H1 (cell line): Measurements from ENCODE around the gene TBKBP1. TPM values are rescaled to one million over a fixed set of nuclear protein-coding genes. Genes with fewer than 3 reads are reported as not detected.

Experiments
- CTCF ChIA-PET: fragments of 300-600 bp; sonication (Branson Sonifier 250); formaldehyde crosslinking; loops from one replicate; lab custom pipeline; 2021; ENCODE audit not compliant: partially characterized antibody; lab: Charles Lee
- POLR2A ChIA-PET: fragments of 300-600 bp; sonication (Branson Sonifier 250); formaldehyde crosslinking; loops from one replicate; lab custom pipeline; 2021; ENCODE audit warnings: inconsistent platforms; ENCODE audit not compliant: partially characterized antibody; lab: Charles Lee
- DNase-seq, 2 experiments: peaks; one replicate each; pipeline versions ENCODE4 v3.0.0 to v3.0.0-alpha.2; 2010 to 2022; ENCODE audit warnings: low spot score in 2 of 2, low read depth in 1 of 2, mixed read lengths in 1 of 2
- FAIRE-seq: peaks from 2 replicates; lab custom pipeline; 2011; peaks lifted over from hg19 to GRCh38; lab: Jason Lieb, UNC
- H2AFZ ChIP-seq: 2 replicates; pipeline ENCODE4 v1.8.1; 2012; ENCODE audit warnings: low read length, inconsistent platforms
- H2AK5ac ChIP-seq: 2 replicates; pipeline ENCODE4 v1.6.1; 2013; ENCODE audit warnings: low read depth, low read length
- H2BK120ac ChIP-seq: replicated peaks from 2 replicates; pipeline ENCODE3; 2013; ENCODE audit warnings: low read depth, low read length, inconsistent platforms
- H2BK12ac ChIP-seq: 2 replicates; pipeline ENCODE4 v1.6.1; 2013; ENCODE audit warnings: low read depth, low read length
- H2BK15ac ChIP-seq: 2 replicates; pipeline ENCODE4 v1.6.1; 2013; ENCODE audit warnings: low read length
- H2BK20ac ChIP-seq: 2 replicates; pipeline ENCODE4 v1.6.1; 2013; ENCODE audit warnings: low read length
- H2BK5ac ChIP-seq: 2 replicates; pipeline ENCODE4 v1.6.1; 2013; ENCODE audit warnings: low read depth, low read length
- H3K14ac ChIP-seq: 2 replicates; pipeline ENCODE4 v1.6.1; 2013; ENCODE audit warnings: inconsistent platforms; ENCODE audit not compliant: insufficient read length
- H3K18ac ChIP-seq: 2 replicates; pipeline ENCODE4 v1.6.1; 2013; ENCODE audit warnings: low read length; ENCODE audit errors: extremely low read depth
- H3K23ac ChIP-seq: 2 replicates; pipeline ENCODE4 v1.6.1; 2013; ENCODE audit warnings: inconsistent platforms; ENCODE audit not compliant: insufficient read length
- H3K23me2 ChIP-seq: 2 replicates; pipeline ENCODE4 v1.6.1; 2013; ENCODE audit warnings: low read depth, low read length
- H3K27ac ChIP-seq: 2 replicates; pipeline ENCODE4 v1.6.1; 2011; ENCODE audit warnings: low read depth, low read length, inconsistent platforms
- H3K27me3 ChIP-seq, 4 experiments: replicated peaks in 1 of 4; 1 replicate in 1 of 4; 2 replicates in 3 of 4; pipeline versions ENCODE4 v1.6.1 to v1.8.1; 2011 to 2013; ENCODE audit warnings: low read length in 3 of 4, mild to moderate bottlenecking in 3 of 4, inconsistent platforms in 2 of 4, mixed read lengths in 2 of 4, moderate library complexity in 1 of 4; ENCODE audit not compliant: control insufficient read depth in 3 of 4, insufficient read depth in 3 of 4; ENCODE audit errors: extremely low read depth in 1 of 4
- H3K36me3 ChIP-seq, 4 experiments: 2 replicates each; pipeline versions ENCODE4 v1.6.1 to v1.8.1; 2011 to 2013; ENCODE audit warnings: mild to moderate bottlenecking in 4 of 4, low read length in 3 of 4, moderate library complexity in 2 of 4, control low read depth in 1 of 4, inconsistent platforms in 1 of 4; ENCODE audit not compliant: insufficient read depth in 4 of 4, control insufficient read depth in 2 of 4
- H3K4ac ChIP-seq: replicated peaks from 2 replicates; pipeline ENCODE3; 2013; ENCODE audit warnings: low read length, low read depth, mixed read lengths, inconsistent platforms; ENCODE audit not compliant: insufficient read length
- H3K4me1 ChIP-seq, 4 experiments: replicated peaks in 1 of 4; 1 replicate in 1 of 4; 2 replicates in 3 of 4; pipeline versions ENCODE4 v1.6.1 to v1.8.1; 2011 to 2013; ENCODE audit warnings: low read length in 3 of 4, inconsistent platforms in 2 of 4, mixed read lengths in 1 of 4; ENCODE audit not compliant: insufficient read depth in 4 of 4, control insufficient read depth in 3 of 4
- H3K4me2 ChIP-seq, 2 experiments: 2 replicates each; pipeline versions ENCODE4 v1.6.1 to v1.8.1; 2011 to 2013; ENCODE audit warnings: low read depth in 2 of 2, low read length in 2 of 2, control low read depth in 1 of 2, inconsistent platforms in 1 of 2, mild to moderate bottlenecking in 1 of 2; ENCODE audit not compliant: insufficient read depth in 1 of 2
- H3K4me3 ChIP-seq, 4 experiments: fragments of 200-600, 300-600 bp in 1 of 4; sonication (generic), shearing (Covaris generic), sonication (Bioruptor Twin) in 1 of 4; 2 replicates each; pipeline versions ENCODE4 v1.5.1 to v1.8.1; 2011 to 2016; ENCODE audit warnings: low read length in 4 of 4, low read depth in 3 of 4, control low read depth in 2 of 4, inconsistent platforms in 2 of 4, mild to moderate bottlenecking in 2 of 4, mixed read lengths in 1 of 4, moderate library complexity in 1 of 4; ENCODE audit not compliant: insufficient read depth in 2 of 4; ENCODE audit errors: extremely low read depth in 1 of 4
- H3K56ac ChIP-seq: replicated peaks from 2 replicates; pipeline ENCODE3; 2013; ENCODE audit warnings: low read depth, mild to moderate bottlenecking, mixed read lengths, low read length, inconsistent platforms; ENCODE audit not compliant: insufficient read length
- H3K79me1 ChIP-seq: 2 replicates; pipeline ENCODE4 v1.6.1; 2013; ENCODE audit warnings: low read depth, low read length, control low read depth
- H3K79me2 ChIP-seq, 2 experiments: 2 replicates each; pipeline versions ENCODE4 v1.6.1 to v1.8.1; 2012 to 2013; ENCODE audit warnings: low read length in 2 of 2, mild to moderate bottlenecking in 2 of 2, inconsistent platforms in 1 of 2; ENCODE audit not compliant: insufficient read depth in 2 of 2, control insufficient read depth in 1 of 2
- H3K9ac ChIP-seq, 4 experiments: replicated peaks in 1 of 4; 1 replicate in 1 of 4; 2 replicates in 3 of 4; pipeline versions ENCODE4 v1.6.1 to v1.8.1; 2011 to 2013; ENCODE audit warnings: low read depth in 3 of 4, low read length in 3 of 4, control low read depth in 2 of 4, mild to moderate bottlenecking in 2 of 4, moderate library complexity in 2 of 4, inconsistent platforms in 1 of 4; ENCODE audit errors: extremely low read depth in 1 of 4
- H3K9me3 ChIP-seq, 2 experiments: 2 replicates each; pipeline versions ENCODE4 v1.6.1 to v1.8.1; 2012 to 2013; ENCODE audit warnings: mild to moderate bottlenecking in 2 of 2, moderate library complexity in 2 of 2, control low read depth in 1 of 2, inconsistent platforms in 1 of 2, low read depth in 1 of 2, low read length in 1 of 2, mixed read lengths in 1 of 2; ENCODE audit not compliant: insufficient read depth in 2 of 2
- H4K20me1 ChIP-seq, 2 experiments: replicated peaks in 1 of 2; 2 replicates each; pipeline versions ENCODE3 to v1.8.1; 2011 to 2013; ENCODE audit warnings: inconsistent platforms in 2 of 2, low read length in 2 of 2, mild to moderate bottlenecking in 1 of 2; ENCODE audit not compliant: insufficient read depth in 2 of 2, control insufficient read depth in 1 of 2
- H4K5ac ChIP-seq: 2 replicates; pipeline ENCODE4 v1.6.1; 2013; ENCODE audit warnings: low read length, low read depth, mixed read lengths, inconsistent platforms; ENCODE audit not compliant: insufficient read length
- H4K8ac ChIP-seq: 2 replicates; pipeline ENCODE4 v1.8.0; 2013; ENCODE audit warnings: mild to moderate bottlenecking, moderate library complexity, low read length, inconsistent platforms; ENCODE audit not compliant: insufficient read depth; ENCODE audit errors: extremely low read depth
- H4K91ac ChIP-seq: replicated peaks from 2 replicates; pipeline ENCODE3; 2013; ENCODE audit warnings: low read length, mixed read lengths, inconsistent platforms; ENCODE audit not compliant: insufficient read length
- ASH2L ChIP-seq: fragments of 200-600, 300-600 bp; sonication (generic); IDR thresholded peaks from one replicate; pipeline ENCODE4 v1.7.1; 2017; ENCODE audit warnings: low read length
- GTF2F1 ChIP-seq: IDR thresholded peaks from 2 replicates; pipeline ENCODE4 v1.6.1; 2012; ENCODE audit warnings: low read depth, low read length, improper control_type of control experiment, borderline replicate concordance
- KDM4A ChIP-seq: IDR thresholded peaks from one replicate; pipeline ENCODE4 v1.7.1; 2012; ENCODE audit warnings: low read depth, mild to moderate bottlenecking, moderate library complexity, low read length, inconsistent platforms; ENCODE audit not compliant: severe bottlenecking
- PHF8 ChIP-seq: fragments of 200-600 bp; sonication (generic); conservative IDR thresholded peaks from 2 replicates; pipeline ENCODE4 v1.7.1; 2012; ENCODE audit warnings: low read depth, mild to moderate bottlenecking, inconsistent platforms, low read length, moderate library complexity
- RBBP5 ChIP-seq: IDR thresholded peaks from 2 replicates; pipeline ENCODE4 v1.7.1; 2012; ENCODE audit warnings: low read depth, mild to moderate bottlenecking, inconsistent platforms, low read length, moderate library complexity, borderline replicate concordance
- RNF2 ChIP-seq: fragments of 200-900, 300-1000 bp; sonication (generic); IDR thresholded peaks from 2 replicates; pipeline ENCODE4 v1.7.1; 2016; ENCODE audit warnings: borderline replicate concordance, low read depth, mild to moderate bottlenecking, antibody characterized with exemption, low read length; ENCODE audit not compliant: poor library complexity, severe bottlenecking; ENCODE audit errors: missing control alignments
- SIN3A ChIP-seq, 2 experiments: IDR thresholded peaks in 1 of 2; conservative IDR thresholded peaks in 1 of 2; 2 replicates each; pipeline ENCODE4 v1.6.1; 2011 to 2012; ENCODE audit warnings: low read length in 2 of 2, improper control_type of control experiment in 1 of 2, low read depth in 1 of 2, mild to moderate bottlenecking in 1 of 2
- TAF7 ChIP-seq: optimal IDR thresholded peaks from 2 replicates; pipeline ENCODE3; 2011; ENCODE audit warnings: low read depth, mild to moderate bottlenecking, inconsistent platforms, low read length, moderate library complexity, borderline replicate concordance
- YY1 ChIP-seq: IDR thresholded peaks from 2 replicates; pipeline ENCODE4 v1.6.1; 2011; ENCODE audit warnings: low read depth, mild to moderate bottlenecking, low read length
- WGBS, 2 experiments: shearing (Covaris generic) in 1 of 2; methylation state at CpG; one replicate each; pipeline versions ENCODE4 v1.1.6 to v1.1.7; 2013 to 2015; ENCODE audit warnings: low lambda C conversion rate in 2 of 2, mixed read lengths in 2 of 2, inconsistent platforms in 1 of 2, low coverage in 1 of 2, missing lambda C conversion rate in 1 of 2; ENCODE audit not compliant: insufficient replicate concordance in 2 of 2, insufficient coverage in 1 of 2, insufficient read length in 1 of 2; ENCODE audit errors: extremely low coverage in 1 of 2, missing lambda C conversion rate in 1 of 2; 5-methylcytosine and 5-hydroxymethylcytosine counted together
- polyA plus RNA-seq, 7 experiments: library from polyadenylated mRNA; depleted of rRNA in 3 of 7; stranded (reverse) in 5 of 7; unstranded in 2 of 7; fragments of >200 nt in 5 of 7; fragments of 200-250 nt in 2 of 7; gene quantifications; 1 replicate in 5 of 7; 2 replicates in 1 of 7; 4 replicates in 1 of 7; pipeline versions ENCODE4 v1.2.1 to v1.2.3, GENCODE V29; 2011 to 2013; ENCODE audit warnings: missing spikeins in 2 of 7, mixed read lengths in 2 of 7
- total RNA-seq: library from RNA; stranded (reverse); fragmentation: NEBNext Ultra II Directional; extraction: Animal tissue kit (Norgen Biotek cat#: 25700); gene quantifications from 2 replicates; pipeline ENCODE4 v1.2.1, GENCODE V29; 2021

The TBKBP1 gene
- total and polyA plus RNA-seq, 2 of the 8 experiments (the other 6 are each of a cell fraction or from before 2014, with no cell fraction given), result 6.3 to 15.1 TPM

- H3K4me1 ChIP-seq, result peaks cover 0 to 6% (median 4%) of the 10 kb centered on the region in 4 experiments; a peak in 5 of 7 replicates
- H3K18ac ChIP-seq, result peak overlapping the region; percentile 95
- peak overlapping the region; percentile 83 for H3K27ac ChIP-seq
- H4K5ac ChIP-seq, result peak overlapping the region; percentile 96
- H2BK5ac ChIP-seq, result peak overlapping the region; percentile 89
- no peak overlapping the region for H2AK5ac ChIP-seq
- no peak overlapping the region for H2AFZ ChIP-seq
- H3K4ac ChIP-seq, result no peak overlapping the region
- DNase-seq, result no peak
- no peak overlapping the region for H2BK20ac ChIP-seq
- FAIRE-seq, result no peak
- H4K8ac ChIP-seq, result peak overlapping the region; percentile 98
- no peak overlapping the region for H3K23ac ChIP-seq
- H3K23me2 ChIP-seq, result peaks cover 4% of the 10 kb centered on the region
- ChIA-PET POLR2A (interaction anchor here (0.6 to 46.3 kb wide), 17 partner anchors 8 to 583 kb away, joined by 3 to 1575 read pairs (median 5); partner anchors contain the start of gene TBKBP1), CTCF (interaction anchor here (1.0 to 4.1 kb wide), 3 partner anchors 13 to 49 kb away, joined by 3 to 22 read pairs (median 5); no protein-coding TSS in a partner anchor)
- H2BK12ac ChIP-seq, result no peak overlapping the region
- no peaks in the 10 kb centered on the region for H3K27me3 ChIP-seq
- WGBS, 2 experiments, result 0% methylated on average over 8 of the region's 48 CpGs; no CpG with 5 or more reads in 1 of the 2 experiments
- H3K79me1 ChIP-seq, result no peaks in the 10 kb centered on the region
- no peaks in the 10 kb centered on the region for H3K9me3 ChIP-seq
- H3K9ac ChIP-seq, result peak overlapping the region; percentile 73 to 92 (median 88)
- peak overlapping the region; percentile 46 to 60 for H3K4me2 ChIP-seq
- TF ChIP-seq ASH2L, result peak; percentile 8
- TF ChIP-seq TAF7, result peak; percentile 95
- TF ChIP-seq YY1, result peak; percentile 39; the same call in 1 of the 2 replicates
- TF ChIP-seq SIN3A (conservative IDR thresholded peaks at IDR 0.05 in 1 of 2, IDR thresholded peaks at IDR 0.05 in 1 of 2; ENCODE audit: low read depth in 1 of 2, low read length in 2 of 2), result peak in 1 of 2 experiments; percentile 70; a peak in 1 of 4 replicates
- TF ChIP-seq KDM4A, result no peak
- TF ChIP-seq RNF2, result no peak
- TF ChIP-seq GTF2F1, result peak; percentile 8; the same call in 1 of the 2 replicates
- TF ChIP-seq RBBP5, result peak; percentile 40; the same call in 1 of the 2 replicates
- TF ChIP-seq PHF8, result peak; percentile 68
- TF ChIP-seq, all 59 proteins: peak for 7
- H4K20me1 ChIP-seq, result peaks cover 8 to 14% of the 10 kb centered on the region in 2 experiments
- H3K36me3 ChIP-seq, result peaks cover 18 to 40% (median 34%) of the 10 kb centered on the region in 4 experiments
- H2BK15ac ChIP-seq, result no peak overlapping the region
- peak overlapping the region; percentile 87 for H3K56ac ChIP-seq
- H3K14ac ChIP-seq, result no peak overlapping the region
- peak overlapping the region; percentile 97 for H4K91ac ChIP-seq
- H3K4me3 ChIP-seq, result peak overlapping the region; percentile 69 to 99 (median 74)
- peaks cover 23 to 50% of the 10 kb centered on the region in 2 experiments for H3K79me2 ChIP-seq
- H2BK120ac ChIP-seq, result no peak overlapping the region
Observed at GRCh38 chr17:47649972-47650524, 43.9 kb upstream of the TBKBP1 start.
